SIG-M5 treated with dmso at 0.1 percent for 504 hours (cell line): ENCODE measurements around the gene QSER1.
A peak's percentile ranks its signal among the peaks of the same experiment; 100 is the strongest.

Experiments
- DNase-seq: peaks from one replicate; lab custom pipeline; 2025; ENCODE audit not compliant: unreplicated experiment; lab: John Stamatoyannopoulos, UW

QSER1 gene

DNA sequence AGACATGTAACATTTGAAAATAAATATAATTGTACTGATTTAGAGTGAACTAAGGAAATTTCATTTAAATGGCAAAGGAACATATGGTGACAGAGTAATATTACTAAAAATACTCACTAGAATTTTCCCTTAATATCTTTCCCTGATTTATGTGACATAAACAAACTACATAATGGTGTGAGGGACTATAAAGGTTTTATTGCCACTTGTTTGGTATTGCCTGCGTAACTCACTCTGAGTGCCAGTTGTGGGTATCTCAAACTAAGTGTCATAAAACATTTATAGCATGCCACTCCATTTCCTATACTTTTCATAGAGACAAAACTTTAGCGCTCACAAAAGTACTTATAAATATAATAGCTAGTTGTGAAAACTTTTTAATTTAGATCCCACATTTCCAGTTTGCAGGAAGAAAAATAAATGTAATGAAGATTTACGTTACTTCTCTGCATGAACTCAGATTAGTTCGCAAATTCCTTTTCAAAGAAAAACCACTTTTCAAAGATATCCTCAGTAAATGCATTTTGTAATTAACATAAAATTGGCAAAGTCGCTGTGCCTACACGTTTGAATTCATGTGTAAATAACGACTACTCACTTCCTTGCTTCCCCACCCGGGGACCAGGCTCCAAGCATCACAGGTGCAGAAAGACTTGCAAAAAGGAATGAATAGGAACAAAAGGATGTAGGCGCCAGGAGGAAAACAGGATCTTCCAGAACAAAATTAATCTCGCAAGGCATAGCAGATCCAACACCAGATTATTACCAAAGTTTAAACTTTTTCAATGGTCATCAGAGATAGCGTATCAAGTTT is 1.6 kb upstream of the QSER1 start:
- no peak for DNase-seq

GRCh38 chr11:32891657-32892354 is 805 bp upstream of the QSER1 start:
- DNase-seq: no peak

- no peak for DNase-seq
Observed at GRCh38 chr11:32893093-32893342, 407 bp downstream of the QSER1 start.

GRCh38 chr11:32893343-32894148 is 935 bp downstream of the QSER1 start:
- DNase-seq: peak; percentile 36

GRCh38 chr11:32894149-32894827 is 1.7 kb downstream of the QSER1 start:
- DNase-seq: peak; percentile 73

- no peak for DNase-seq
Observed at GRCh38 chr11:32894921-32895320, 2.3 kb downstream of the QSER1 start.

DNA sequence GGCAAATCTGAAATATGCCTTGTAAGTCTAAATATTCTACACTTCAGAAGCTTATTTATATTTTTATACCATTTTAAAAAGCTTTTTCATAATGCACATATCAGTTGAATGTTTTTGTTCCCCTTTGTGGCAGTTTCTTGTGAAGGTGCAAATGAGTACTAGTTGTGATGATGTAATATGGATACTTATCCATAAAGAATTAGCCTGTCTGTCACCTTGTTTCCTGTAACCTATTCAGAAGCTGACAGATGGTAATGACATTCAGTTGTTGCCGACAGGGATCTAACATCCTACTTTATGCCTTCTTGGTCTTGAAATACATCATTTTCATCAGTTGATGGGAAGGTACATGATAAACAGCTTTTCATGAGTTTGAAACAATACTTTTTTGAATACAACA is 2.9 kb downstream of the QSER1 start:
- DNase-seq: no peak

DNA sequence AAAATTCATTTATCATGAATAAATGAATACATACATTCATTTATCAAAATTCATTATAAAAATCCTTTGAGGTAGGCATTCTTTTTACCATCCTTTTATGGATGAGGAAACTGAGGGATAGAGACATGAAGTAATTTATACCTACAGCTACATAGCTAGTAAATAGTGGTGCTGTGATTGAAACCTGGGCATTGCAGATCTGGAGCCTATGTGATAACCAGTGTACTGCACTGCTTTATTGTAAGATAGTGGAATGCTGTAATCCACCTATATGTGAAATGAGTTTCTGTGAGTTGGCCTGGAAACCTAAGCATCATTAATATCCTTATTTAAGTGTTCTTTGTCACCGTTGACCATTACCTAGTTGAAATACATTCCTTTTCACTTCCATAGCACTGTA is 4.5 kb downstream of the QSER1 start:
- DNase-seq: no peak

- DNase-seq: no peak
Observed at GRCh38 chr11:32899438-32899837, 6.8 kb downstream of the QSER1 start.

DNA sequence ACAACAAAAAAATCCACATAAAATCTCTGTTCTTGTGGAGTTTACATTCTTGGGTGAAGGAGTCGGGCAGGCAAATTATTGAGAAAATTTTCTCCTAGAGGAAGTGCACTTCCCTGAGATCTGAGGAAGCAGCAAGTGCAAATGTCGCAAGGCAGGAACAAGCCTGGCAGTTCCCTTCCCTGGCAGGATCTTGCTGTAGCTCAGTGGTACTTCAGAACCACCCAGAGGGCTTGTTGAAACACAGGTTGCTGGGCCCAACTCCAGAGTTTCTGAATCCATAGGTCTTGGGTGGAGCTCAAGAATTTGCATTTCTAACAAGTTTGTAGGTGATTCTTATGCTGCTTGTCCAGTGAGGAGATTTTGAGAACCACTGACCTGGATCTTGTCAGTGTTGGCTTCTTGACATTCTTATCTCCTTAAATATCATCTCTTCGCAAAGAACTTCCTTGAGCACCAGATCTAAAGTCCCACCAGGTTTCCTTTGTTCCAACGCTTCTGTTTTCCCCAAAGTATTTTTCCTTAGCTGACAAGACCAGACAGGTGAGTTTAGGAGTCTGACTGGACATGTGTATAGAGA is 9.6 kb downstream of the QSER1 start:
- no peak for DNase-seq

GRCh38 chr11:32905028-32905667 is 12.5 kb downstream of the QSER1 start:
- no peak for DNase-seq

DNA sequence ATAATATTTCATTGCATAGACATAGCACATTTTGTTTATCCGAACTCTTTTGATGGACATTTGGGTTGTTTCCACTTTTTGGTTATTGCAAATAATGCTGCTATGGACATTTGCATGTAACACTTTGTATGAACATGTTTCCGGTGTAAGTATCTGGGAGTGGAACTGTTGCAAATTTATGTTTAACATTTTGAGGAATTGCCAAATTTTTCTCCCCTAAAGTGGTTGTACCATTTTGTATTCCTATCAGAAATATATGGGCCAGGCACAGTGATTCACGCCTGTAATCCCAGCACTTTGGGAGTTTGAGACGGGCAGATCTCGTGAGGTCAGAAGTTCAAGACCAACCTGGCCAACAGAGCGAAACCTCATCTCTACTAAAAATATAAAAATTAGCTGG is 16.0 kb downstream of the QSER1 start:
- DNase-seq: no peak

GRCh38 chr11:32911413-32911812 is 18.8 kb downstream of the QSER1 start:
- DNase-seq: no peak

DNA sequence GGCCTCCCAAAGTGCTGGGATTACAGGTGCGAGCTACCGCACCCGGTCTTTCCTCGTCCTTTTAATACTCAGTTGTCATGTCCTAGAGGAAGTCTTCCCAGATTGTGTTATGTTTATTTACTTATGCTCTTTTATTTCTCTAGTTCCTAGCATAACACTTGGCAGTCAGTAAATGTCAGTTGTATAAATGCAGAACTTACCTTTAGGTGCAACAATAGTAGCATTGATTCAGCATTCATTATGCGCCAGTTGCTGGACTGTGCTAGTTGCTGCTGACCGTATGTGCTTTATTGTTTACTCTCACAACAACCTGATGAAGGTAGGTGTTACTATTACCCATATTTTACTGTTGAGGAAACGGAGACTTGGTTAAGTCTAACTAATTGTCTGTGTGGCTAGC is 20.8 kb downstream of the QSER1 start:
- DNase-seq: no peak

DNA sequence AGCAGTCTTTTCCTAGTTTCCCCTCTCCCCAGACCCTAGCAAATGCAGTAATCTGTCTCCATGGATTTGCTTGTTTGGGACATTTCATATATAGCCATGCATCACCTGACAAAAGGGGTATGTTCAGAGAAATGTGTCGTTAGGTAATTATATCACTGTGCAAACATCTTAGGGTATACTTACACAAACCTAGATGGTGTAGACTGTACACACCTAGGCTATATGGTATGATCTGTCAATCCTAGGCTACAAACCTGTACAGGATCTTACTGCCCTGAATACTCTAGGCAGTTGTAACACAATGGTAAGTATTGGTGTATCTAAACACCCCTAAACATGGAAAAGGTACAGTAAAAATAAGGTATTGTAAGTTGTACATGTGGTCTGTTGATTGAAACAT is 23.8 kb downstream of the QSER1 start:
- no peak for DNase-seq

DNA sequence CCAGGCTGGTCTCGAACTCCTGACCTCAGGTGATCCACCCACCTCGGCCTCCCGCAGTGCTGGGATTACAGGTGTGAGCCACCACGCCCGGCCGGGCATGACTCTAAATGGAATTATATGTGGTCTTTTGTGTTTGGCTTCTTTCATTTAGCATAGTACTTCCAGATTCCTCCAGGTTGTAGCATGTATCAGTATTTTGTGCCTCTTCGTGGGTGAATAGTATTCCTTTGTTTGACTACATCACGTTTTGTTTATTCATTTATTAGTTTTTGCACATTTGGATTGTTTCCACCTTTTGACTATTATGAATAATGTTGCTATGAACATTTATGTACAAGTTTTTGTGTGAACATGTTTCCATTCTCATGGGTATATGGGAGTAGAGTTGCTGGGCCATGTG is 24.4 kb downstream of the QSER1 start:
- no peak for DNase-seq

- DNase-seq: no peak
Observed at GRCh38 chr11:32918427-32918826, 25.8 kb downstream of the QSER1 start.

DNA sequence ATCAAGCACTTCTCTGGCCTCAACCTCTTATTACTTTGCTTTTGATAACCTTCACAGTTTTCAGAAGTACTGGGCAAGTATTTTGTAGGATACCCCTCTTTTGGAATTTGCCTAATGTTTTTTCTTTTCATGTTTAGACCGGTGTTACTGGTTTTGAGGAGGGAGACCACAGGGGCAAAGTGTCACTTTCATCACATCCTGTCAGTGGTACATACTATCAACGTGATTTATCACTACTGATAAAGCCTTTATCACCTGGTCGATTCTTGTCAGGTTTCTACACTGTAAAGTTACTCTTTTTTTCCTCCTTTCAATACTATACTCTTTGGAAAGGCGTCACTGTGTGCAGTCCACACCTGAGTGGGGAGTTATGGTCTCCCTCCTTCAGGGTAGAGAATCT is 26.7 kb downstream of the QSER1 start:
- DNase-seq: no peak

DNA sequence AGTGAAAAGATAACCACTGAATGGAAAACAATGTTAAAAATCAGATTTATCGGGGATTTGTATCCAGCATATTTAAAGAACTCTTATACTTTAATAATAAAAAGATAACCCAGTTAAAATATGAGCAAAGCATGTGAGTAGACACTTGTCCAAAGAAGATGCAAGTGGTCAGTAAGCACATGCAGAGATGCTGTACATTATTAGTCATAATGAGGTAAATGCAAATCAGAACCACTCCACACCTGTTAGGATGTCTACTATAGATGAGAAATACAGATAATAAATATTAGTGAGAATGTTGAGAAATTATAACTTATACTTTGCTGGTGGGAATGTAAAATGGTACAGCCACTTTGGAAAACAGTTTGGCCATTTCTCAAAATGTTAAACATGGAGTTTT is 28.0 kb downstream of the QSER1 start:
- DNase-seq: no peak

- no peak for DNase-seq
Observed at GRCh38 chr11:32921204-32921603, 28.6 kb downstream of the QSER1 start.

DNA sequence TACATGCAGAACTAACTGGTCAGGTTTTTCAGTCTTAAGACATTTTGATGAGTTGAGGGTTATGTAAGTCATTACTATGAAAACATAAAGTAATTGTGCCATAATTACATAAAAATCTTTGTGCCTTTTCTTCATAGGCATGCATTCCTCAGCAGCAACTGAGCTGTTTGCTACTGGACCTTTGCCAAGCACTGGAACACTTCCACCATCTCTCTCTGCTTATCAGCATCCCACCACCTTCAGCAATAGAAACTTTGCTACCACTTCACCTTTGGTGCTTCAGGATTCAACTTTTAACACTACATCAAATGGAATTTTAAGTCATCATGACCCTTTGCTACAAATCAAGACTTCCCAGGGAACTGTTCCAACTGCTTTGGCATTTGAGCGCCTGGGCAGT is 39.0 kb downstream of the QSER1 start:
- DNase-seq: no peak
